ENCODE measurements around the gene LUZP4.
"Not testable (repeated sequence)": the region's sequence is repeated elsewhere in the genome, so short reads cannot be mapped to it uniquely, and the experiment has no call there.

Gene LUZP4, protein sequence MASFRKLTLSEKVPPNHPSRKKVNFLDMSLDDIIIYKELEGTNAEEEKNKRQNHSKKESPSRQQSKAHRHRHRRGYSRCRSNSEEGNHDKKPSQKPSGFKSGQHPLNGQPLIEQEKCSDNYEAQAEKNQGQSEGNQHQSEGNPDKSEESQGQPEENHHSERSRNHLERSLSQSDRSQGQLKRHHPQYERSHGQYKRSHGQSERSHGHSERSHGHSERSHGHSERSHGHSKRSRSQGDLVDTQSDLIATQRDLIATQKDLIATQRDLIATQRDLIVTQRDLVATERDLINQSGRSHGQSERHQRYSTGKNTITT

DNA sequence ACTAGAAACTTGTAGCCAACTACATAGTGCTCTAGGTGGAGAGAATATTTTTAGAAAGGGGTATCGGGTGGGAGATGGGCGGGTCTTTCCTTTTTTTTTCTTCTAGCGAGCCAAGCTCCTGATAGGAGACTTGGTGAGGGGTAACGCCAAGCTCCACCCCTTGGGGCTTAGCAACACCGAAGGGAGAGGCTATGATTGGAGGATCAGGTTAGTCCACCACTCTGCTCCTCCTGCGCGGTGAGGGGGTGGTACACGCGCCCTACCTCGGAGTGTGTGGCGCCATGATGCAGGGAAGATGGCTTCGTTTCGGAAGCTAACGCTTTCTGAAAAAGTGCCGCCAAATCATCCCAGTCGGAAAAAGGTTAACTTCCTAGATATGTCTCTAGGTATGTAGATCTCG is at the start of gene LUZP4:
LUZP4 (plus strand) TSS at position 251 of the 400 bp plus-strand sequence; CDS start at position 296, 45 bp downstream.
- DNase-seq, result no peak

GRCh38 chrX:115251458-115252233 is 37.9 kb upstream of the LUZP4 start:
- DNase-seq, result peak in 1 of 2 experiments; percentile 13

DNA sequence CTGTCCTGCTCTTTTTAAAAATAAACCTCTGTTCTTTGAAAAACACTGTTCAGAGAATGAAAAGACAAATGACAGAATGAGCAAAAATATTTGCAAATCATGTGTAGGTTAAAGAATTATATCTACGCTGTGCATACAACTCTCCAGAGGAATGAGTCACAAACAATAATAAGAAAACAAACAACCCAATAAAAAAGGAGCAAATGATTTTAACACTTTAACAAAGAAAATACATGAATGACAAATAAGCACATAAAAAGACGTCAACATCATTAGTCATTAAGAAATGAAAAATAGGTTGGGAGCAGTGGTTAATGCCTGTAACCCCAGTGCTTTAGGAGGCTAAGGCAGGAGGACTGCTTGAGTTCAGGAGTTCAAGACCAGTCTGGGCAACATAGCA is 34.5 kb upstream of the LUZP4 start:
- DNase-seq, result no peak

- no peak for DNase-seq
Observed at GRCh38 chrX:115257711-115258110, 31.8 kb upstream of the LUZP4 start.

DNA sequence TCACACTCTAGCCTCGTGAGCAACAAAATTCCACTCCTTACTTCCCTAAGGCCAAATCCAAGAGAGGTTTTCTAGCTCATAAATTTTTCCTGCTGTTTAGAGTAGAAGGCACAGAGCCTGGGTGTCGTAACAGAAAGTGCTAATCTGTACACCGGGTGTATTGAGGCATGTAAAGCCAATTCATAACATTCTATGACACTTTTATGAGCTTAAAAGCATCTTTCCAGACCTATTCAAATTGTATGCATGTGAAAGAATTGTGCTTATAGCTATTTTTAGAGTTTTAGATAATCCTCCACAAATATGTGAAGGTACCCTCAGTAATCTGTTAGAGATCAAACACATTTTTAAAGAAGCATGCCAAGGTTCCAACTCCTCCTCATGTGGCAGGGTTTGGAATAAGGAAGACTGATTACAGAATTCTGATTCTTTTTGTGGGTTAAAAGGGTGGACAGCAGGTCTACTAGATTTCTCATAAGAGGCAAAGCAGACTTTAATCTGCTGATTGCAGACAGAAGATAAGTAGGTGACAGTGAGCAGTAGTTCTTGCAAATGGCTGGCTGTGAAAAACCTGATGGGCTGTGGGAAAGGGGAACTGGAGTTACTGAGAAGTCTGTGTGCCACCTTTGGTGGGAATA is 30.2 kb upstream of the LUZP4 start:
- DNase-seq, result peak; percentile 0 to 1

DNA sequence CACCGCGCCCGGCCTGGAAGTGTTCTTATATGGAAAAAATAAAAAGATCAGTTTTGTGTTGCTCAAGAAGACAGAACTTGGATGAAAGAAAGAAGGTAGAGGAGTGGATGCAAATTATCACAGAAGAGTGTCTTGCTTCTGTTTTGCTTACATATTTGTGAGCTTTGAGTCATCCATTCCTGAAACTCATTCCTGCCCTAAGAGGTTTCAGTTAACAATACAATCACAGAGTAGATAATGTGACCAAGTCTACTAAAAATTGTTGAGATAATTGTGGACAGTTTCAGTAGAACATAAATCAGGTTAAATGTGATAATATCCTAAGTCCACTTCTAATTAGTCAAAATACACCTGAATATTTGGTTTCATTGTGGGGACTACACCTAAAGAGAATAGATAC is 29.2 kb upstream of the LUZP4 start:
- DNase-seq, result no peak

DNA sequence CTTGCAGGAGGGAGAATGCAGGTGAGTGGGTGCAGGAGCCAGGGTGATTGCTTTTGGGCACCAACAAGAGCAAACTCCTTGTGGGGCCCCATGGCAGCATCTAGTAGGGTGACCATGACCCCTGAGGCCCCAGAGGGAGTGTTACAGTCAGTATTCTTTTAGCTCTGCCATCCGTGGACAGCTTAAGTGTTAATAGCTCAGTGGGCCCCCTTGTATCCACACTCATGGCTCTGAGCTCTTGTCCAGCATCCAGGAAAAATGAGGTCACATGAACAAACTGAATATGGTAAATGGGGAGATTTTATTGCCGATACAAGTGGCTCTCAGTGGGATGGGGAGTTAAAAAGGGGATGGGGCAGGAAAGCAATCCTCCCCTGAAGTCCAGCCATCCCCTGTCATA is 28.4 kb upstream of the LUZP4 start:
- DNase-seq, result no peak

DNA sequence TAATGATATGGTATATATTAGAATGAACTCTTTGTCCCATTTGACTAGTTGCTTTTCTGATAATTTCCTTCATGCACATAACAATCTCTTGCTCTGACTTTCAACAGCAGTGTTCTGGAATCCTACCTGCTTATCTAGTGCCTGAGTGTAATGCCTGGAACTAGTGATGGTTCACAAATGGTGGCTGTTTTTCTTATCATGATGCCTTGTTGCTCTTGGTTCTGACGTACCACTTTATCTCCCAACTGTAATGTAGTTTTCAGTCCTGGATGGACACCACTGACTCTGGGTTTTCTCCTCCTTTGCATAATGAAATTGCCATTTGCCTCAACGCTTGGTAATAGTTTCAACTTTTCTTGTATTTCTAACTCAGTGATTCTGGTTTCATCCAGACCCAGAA is 25.5 kb upstream of the LUZP4 start:
- DNase-seq, result no peak

- peak in 1 of 2 experiments; percentile 0 for DNase-seq
Observed at GRCh38 chrX:115266300-115266699, 23.2 kb upstream of the LUZP4 start.

DNA sequence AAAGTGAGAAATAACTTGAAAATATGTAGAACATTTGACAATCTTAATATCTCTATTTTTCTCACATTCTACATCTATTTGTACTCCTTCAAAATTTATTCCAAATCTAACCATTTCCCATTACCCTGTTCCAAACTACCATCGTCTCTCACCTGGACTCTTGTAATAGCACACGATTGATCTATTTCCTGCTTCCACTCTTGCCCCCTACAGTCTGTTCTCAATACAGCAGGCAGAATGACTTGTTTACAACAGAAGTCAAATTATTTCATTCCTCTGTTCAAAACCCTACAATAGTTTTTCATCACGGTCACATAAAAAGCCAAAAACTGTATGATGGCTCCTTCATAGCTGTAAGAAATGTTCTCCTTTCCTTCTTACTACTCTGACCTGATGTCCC is 21.1 kb upstream of the LUZP4 start:
- peak; percentile 0 to 30 for DNase-seq

DNA sequence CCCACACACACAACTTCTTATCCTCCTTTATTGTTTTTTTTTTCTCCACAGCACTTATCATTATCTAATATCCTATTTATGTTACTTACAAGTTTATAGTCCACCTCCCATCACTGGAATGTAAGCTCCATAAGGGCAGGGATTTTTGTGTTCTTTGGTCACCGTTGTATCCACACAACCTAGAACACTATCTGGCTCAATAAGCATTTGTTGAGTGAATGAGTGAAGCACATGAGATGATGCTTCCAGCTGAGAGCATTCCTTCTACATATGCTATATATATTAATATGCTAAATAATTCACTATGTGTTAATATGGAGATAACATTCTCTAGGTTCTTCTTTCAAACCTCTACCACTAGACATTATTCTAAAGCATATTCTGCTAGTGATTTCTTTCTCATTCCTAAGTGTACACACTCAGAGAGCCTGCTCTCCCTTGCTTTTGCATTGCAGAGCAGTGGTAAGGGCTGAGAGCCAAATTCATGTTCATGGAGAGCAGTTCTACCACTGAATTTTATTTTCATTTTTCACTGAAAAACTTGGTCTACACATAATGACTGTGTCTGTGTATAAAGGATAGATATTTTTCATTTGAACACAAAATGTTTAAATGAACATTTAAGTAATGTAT is 20.3 kb upstream of the LUZP4 start:
- no peak for DNase-seq

GRCh38 chrX:115284877-115285276 is 4.6 kb upstream of the LUZP4 start:
- no peak for DNase-seq

- no peak for DNase-seq
Observed at GRCh38 chrX:115297189-115297588, 7.7 kb downstream of the LUZP4 start.

- DNase-seq, result no peak
Observed at GRCh38 chrX:115311139-115311538, 21.6 kb downstream of the LUZP4 start.

DNA sequence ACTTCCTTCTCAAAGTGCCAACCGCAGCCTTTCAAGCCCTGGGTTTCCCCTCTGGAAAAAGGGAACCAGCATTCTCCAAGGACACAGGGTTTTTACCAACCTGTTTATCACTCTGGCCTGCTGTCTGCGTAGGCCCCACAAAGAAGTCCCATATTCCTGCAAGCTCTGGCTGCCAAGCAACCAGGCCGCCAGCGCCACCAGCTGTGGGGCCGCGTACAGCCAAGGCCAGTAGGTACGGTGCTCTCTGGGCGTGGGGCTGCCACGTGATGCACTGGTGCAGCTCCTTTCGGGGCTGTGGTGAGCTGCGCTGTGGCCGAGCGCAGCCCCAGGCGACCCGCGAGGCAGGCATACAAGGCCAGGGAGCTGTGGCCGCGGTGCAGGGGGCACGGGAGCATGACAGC is 22.1 kb downstream of the LUZP4 start:
- no peak for DNase-seq

- DNase-seq, result no peak
Observed at GRCh38 chrX:115318139-115318538, 28.6 kb downstream of the LUZP4 start.

DNA sequence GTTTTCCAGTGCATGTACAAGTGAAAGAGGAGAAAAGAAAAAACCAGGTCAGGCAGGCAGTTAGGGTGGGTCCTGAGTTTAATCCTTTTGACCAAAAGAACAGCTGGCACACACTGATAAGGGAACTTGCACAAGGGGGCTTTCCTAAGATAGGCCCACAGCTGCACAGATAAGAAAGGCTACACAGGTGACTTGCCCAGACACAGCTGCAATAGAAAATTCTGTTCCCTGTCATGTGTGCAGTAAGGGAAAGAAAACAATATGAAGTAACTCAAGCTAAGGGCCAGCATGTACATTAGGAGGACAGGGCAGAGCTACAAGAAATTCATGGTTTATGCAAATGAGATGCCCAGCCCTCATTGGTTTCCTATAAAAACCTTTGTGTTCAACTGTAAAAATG is 32.9 kb downstream of the LUZP4 start:
- DNase-seq, result no peak

- no peak for DNase-seq
Observed at GRCh38 chrX:115324194-115324593, 34.7 kb downstream of the LUZP4 start.

DNA sequence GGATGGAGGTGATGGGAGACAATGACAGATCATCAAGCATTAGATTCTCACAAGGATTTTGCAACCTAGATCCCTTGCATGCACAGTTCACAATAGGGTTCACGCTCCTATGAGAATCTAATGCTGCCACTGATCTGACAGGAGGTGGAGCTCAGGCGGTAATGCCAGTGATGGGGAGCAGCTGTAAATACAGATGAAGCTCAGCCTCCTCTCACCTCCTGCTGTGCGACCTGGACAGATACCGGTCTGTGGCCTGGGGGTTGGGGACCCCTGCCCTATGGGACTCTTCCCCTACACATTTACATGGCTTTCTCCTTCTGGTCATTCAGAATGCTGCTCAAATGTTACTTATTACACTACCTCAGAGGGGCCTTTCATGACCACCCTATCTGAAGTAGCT is 39.8 kb downstream of the LUZP4 start:
- DNase-seq, result not testable (repeated sequence)

DNA sequence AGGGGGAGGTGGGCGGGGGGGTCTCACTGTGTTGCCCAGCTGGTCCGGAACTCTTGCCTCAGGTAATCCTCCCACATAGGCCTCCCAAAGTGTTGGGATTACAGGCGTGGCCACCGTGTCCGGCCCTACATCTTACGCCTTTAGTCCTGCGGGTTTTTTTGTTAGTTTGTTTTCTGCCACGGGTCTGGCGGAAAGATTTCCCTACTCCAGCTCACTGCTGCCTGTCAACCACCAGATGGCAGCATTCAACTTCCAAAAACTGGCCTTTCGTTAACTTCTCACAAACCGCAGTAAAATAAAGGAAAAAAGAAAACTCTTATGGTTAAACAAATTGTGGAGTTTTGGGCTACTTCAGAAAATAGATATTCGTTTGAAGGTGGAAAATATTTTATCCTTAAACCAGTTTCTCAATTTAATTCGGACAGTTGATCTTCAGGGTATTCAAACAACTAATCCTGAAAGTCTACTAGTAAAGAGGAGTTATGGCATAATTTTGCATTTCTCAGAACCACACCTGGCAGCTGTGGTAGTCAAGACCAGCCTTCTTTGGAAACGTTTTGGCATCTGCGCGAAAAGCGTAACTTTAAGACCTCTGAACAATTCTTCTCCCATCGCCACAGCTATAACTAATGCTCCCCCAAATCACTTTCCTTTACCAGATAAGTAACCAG is 41.1 kb downstream of the LUZP4 start:
- DNase-seq, result peak; percentile 10 to 64

DNA sequence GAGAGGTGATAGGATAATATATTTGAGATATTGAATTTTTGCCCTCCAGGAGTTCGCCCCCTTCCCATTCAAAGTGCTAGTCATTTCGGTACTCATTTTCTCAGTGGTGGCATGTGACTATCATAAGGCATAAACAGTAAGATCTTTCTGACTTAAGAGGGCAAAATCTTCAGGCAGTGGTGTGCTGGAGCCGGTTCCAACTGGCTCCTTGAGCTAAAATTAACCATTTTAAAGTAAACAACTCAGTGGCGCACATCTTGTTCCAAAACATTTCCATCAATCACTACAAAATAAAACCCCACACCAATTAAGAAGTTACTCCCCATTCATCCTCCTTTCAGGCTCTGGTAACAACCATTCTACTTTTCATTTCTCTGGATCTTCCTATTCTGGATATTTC is 43.3 kb downstream of the LUZP4 start:
- no peak for DNase-seq

GRCh38 chrX:115333446-115333845 is 43.9 kb downstream of the LUZP4 start:
- DNase-seq, result no peak
